Panc1 (cell line): ENCODE results near the gene CSE1L. TPM values are rescaled to one million over a fixed set of nuclear protein-coding genes. Genes with fewer than 3 reads are reported as not detected.

ENCODE experiments used
- ATAC-seq: fragments of 200-7000 bp; cut with Tn5 transposase; 2 replicates; pipeline ENCODE4 v1.9.1; 2020; ENCODE audit warnings: mild to moderate bottlenecking, moderate library complexity
- Bru-seq: library from RNA; stranded (reverse); fragments of 400-500 nt; gene quantifications from one replicate; lab custom pipeline; 2021; lab: Mats Ljungman, UMichigan
- BruChase-seq, 2 experiments: library from RNA; stranded (reverse); fragments of 400-500 nt; gene quantifications; one replicate each; lab custom pipeline; 2021; lab: Mats Ljungman, UMichigan
- BruUV-seq: library from RNA; stranded (reverse); fragments of 400-500 nt; replicated peaks from 2 replicates; lab custom pipeline; 2021; lab: Mats Ljungman, UMichigan
- CTCF ChIA-PET: fragments of 300-600 bp; sonication (Branson Sonifier 250); formaldehyde crosslinking; loops from one replicate; lab custom pipeline; 2022; ENCODE audit warnings: antibody characterized with exemption; lab: Charles Lee
- POLR2A ChIA-PET: fragments of 300-600 bp; sonication (Branson Sonifier 250); formaldehyde crosslinking; loops from one replicate; lab custom pipeline; 2022; ENCODE audit warnings: antibody characterized with exemption; lab: Charles Lee
- DNase-seq: peaks from one replicate; pipeline ENCODE4 v3.0.0-alpha.2; 2010; ENCODE audit warnings: low read depth, low spot score
- H3K27ac ChIP-seq: 2 replicates; pipeline ENCODE4 v1.5.1; 2011; ENCODE audit warnings: mild to moderate bottlenecking, low read length, inconsistent platforms
- H3K27me3 ChIP-seq: fragments of 200-500 bp; sonication (Bioruptor generic); 2 replicates; pipeline ENCODE4 v1.6.0; 2014; ENCODE audit warnings: low read length, inconsistent platforms; ENCODE audit not compliant: control insufficient read depth, insufficient read depth
- H3K36me3 ChIP-seq: fragments of 200-500 bp; sonication (Bioruptor generic); 2 replicates; pipeline ENCODE4 v1.5.1; 2014; ENCODE audit warnings: inconsistent platforms, mild to moderate bottlenecking, low read length, moderate library complexity; ENCODE audit not compliant: control insufficient read depth, insufficient read depth
- H3K4me1 ChIP-seq: 2 replicates; pipeline ENCODE4 v1.5.1; 2011; ENCODE audit warnings: inconsistent platforms, mild to moderate bottlenecking, low read length, moderate library complexity; ENCODE audit not compliant: control insufficient read depth, insufficient read depth
- H3K4me3 ChIP-seq, 2 experiments: 2 replicates each; pipeline ENCODE4 v1.5.1; 2011 to 2012; ENCODE audit warnings: low read depth in 2 of 2, low read length in 2 of 2, mild to moderate bottlenecking in 2 of 2, inconsistent platforms in 1 of 2, moderate library complexity in 1 of 2
- H3K9me3 ChIP-seq: fragments of 200-500 bp; sonication (Bioruptor generic); 2 replicates; pipeline ENCODE4 v1.5.1; 2014; ENCODE audit warnings: low read depth, mild to moderate bottlenecking, inconsistent platforms, low read length, moderate library complexity; ENCODE audit not compliant: control insufficient read depth, insufficient read depth
- POLR2AphosphoS5 ChIP-seq: IDR thresholded peaks from 2 replicates; pipeline ENCODE4 v1.6.1; 2012; ENCODE audit warnings: mild to moderate bottlenecking, low read depth, low read length, moderate library complexity
- REST ChIP-seq, 2 experiments: IDR thresholded peaks; 2 replicates each; pipeline ENCODE4 v1.6.1; 2011 to 2012; ENCODE audit warnings: low read depth in 2 of 2, control low read depth in 1 of 2, low read length in 1 of 2, mild to moderate bottlenecking in 1 of 2, moderate library complexity in 1 of 2; ENCODE audit not compliant: insufficient read depth in 1 of 2
- SIN3A ChIP-seq: IDR thresholded peaks from 2 replicates; pipeline ENCODE4 v1.6.1; 2012; ENCODE audit warnings: low read depth, mild to moderate bottlenecking, low read length, moderate library complexity, borderline replicate concordance; ENCODE audit not compliant: insufficient read depth
- TCF7L2 ChIP-seq: IDR thresholded peaks from 2 replicates; pipeline ENCODE4 v1.6.1; 2011; ENCODE audit warnings: mild to moderate bottlenecking, low read depth, low read length, inconsistent platforms
- in situ Hi-C: cut with HindIII; loops from 2 replicates; pipeline ENCODE4 v1.10.0; 2016; ENCODE audit warnings: low sequenced_read_pairs, low pct_unique_long_range_greater_than_20kb
- intact Hi-C: fragments of 100-400 bp; cut with micrococcal nuclease; formaldehyde crosslinking; loops from one replicate; pipeline ENCODE4 v1.10.0; 2022; ENCODE audit not compliant: unreplicated experiment
- long read RNA-seq: library from polyadenylated mRNA; unstranded; transcript quantifications from one replicate; pipeline ENCODE4 v2.0.0, GENCODE V29; 2021; ENCODE audit not compliant: unreplicated experiment
- polyA plus RNA-seq: library from polyadenylated mRNA; unstranded; fragments of >200 nt; gene quantifications from one replicate; pipeline ENCODE4 v1.2.1, GENCODE V29; 2012; ENCODE audit warnings: missing spikeins; ENCODE audit not compliant: insufficient read length
- total RNA-seq: library from RNA; stranded (reverse); gene quantifications from one replicate; pipeline ENCODE4 v1.2.1, GENCODE V29; 2021; ENCODE audit not compliant: unreplicated experiment
- TF ChIP-seq, protein P1 (sequence below): fragments of 450-650 bp; IDR thresholded peaks from 2 replicates; pipeline ENCODE4 v1.5.1; 2017; ENCODE audit warnings: mild to moderate bottlenecking

CSE1L gene, protein sequence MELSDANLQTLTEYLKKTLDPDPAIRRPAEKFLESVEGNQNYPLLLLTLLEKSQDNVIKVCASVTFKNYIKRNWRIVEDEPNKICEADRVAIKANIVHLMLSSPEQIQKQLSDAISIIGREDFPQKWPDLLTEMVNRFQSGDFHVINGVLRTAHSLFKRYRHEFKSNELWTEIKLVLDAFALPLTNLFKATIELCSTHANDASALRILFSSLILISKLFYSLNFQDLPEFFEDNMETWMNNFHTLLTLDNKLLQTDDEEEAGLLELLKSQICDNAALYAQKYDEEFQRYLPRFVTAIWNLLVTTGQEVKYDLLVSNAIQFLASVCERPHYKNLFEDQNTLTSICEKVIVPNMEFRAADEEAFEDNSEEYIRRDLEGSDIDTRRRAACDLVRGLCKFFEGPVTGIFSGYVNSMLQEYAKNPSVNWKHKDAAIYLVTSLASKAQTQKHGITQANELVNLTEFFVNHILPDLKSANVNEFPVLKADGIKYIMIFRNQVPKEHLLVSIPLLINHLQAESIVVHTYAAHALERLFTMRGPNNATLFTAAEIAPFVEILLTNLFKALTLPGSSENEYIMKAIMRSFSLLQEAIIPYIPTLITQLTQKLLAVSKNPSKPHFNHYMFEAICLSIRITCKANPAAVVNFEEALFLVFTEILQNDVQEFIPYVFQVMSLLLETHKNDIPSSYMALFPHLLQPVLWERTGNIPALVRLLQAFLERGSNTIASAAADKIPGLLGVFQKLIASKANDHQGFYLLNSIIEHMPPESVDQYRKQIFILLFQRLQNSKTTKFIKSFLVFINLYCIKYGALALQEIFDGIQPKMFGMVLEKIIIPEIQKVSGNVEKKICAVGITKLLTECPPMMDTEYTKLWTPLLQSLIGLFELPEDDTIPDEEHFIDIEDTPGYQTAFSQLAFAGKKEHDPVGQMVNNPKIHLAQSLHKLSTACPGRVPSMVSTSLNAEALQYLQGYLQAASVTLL
- total RNA-seq = 133 TPM
- polyA plus RNA-seq = 42.3 TPM
- Bru-seq, nascent RNA = percentile 95 among the genes with signal in this experiment
- percentile 93 among the genes with signal in this experiment for BruChase-seq, experiment 1, labeled RNA remaining after a 2-hour chase
- percentile 96 among the genes with signal in this experiment for BruChase-seq, experiment 2, labeled RNA remaining after a 6-hour chase
- long read RNA-seq, transcript CSE1L-202 (24 exons, 3,459 nt) = minor isoform, 14 of 205 reads
- long read RNA-seq, transcript CSE1L-201 (25 exons, 3,553 nt) = major isoform, 124 of 205 reads
- long read RNA-seq, partial matches to known transcripts = 40 of 205 reads
- long read RNA-seq, other reads (novel, unspliced or antisense) = 27 of 205 reads

DNA sequence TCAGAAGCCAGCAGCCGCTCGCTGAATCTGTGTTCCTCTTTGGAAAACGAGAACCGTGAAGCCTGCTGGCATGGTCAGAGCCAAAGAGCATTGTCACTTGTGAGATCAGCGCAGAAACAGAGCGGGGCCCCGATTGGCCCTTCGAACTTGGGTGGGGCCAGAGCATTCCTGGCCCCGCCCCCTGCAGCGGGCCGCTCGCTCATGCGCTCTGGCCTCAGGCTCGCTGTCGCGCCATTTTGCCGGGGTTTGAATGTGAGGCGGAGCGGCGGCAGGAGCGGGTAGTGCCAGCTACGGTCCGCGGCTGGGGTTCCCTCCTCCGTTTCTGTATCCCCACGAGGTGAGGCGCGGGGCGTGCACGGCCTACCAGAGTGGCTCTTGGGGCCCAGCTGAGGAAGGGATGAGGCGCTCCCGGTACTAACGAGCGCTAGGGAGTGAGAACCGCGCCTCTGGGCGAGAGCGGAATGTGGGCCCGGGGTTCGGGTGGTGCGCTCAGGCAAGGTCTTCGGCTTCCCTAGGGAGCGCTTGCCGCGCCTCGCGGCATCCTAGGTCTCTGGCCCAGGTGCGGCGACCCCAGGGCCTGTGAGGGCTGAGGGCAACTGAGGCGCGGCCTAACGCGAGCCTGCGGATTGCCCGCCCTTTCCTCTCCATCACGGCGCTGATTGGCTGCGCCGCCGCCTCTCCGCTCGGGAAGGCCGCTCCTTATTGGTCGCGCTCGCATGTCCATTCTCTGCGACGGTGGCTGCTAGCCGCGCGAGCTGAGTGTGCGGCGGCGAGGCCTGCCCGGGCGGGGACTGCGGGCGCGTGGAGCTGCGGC is at the start of gene CSE1L:
TSS of gene CSE1L (plus strand) at position 226 of the 814 bp plus-strand sequence. CDS start 12,152 bp downstream, outside the sequence.
- peak within 1 kb of the TSS; percentile 93 for H3K27ac ChIP-seq
- H3K4me1 ChIP-seq = peaks cover 9% of the 10 kb centered on the region
- H3K27me3 ChIP-seq = no peaks in the 10 kb centered on the region
- DNase-seq (peak; percentile 67), ATAC-seq (peak; percentile 96)
- intact Hi-C loops = no loop called here
- H3K9me3 ChIP-seq = no peaks in the 10 kb centered on the region
- TF ChIP-seq, protein P1, sequence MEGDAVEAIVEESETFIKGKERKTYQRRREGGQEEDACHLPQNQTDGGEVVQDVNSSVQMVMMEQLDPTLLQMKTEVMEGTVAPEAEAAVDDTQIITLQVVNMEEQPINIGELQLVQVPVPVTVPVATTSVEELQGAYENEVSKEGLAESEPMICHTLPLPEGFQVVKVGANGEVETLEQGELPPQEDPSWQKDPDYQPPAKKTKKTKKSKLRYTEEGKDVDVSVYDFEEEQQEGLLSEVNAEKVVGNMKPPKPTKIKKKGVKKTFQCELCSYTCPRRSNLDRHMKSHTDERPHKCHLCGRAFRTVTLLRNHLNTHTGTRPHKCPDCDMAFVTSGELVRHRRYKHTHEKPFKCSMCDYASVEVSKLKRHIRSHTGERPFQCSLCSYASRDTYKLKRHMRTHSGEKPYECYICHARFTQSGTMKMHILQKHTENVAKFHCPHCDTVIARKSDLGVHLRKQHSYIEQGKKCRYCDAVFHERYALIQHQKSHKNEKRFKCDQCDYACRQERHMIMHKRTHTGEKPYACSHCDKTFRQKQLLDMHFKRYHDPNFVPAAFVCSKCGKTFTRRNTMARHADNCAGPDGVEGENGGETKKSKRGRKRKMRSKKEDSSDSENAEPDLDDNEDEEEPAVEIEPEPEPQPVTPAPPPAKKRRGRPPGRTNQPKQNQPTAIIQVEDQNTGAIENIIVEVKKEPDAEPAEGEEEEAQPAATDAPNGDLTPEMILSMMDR = no peak
- TF ChIP-seq SIN3A = 0 out of 2 replicates have a peak, but pooled peaks have one; percentile 47
- no peak for TF ChIP-seq TCF7L2
- peak; percentile 92 for TF ChIP-seq POLR2AphosphoS5
- no peak for TF ChIP-seq REST (IDR thresholded peaks at IDR 0.05; ENCODE audit: insufficient read depth in 1 of 2, low read depth in 2 of 2, low read length in 1 of 2)
- BruUV-seq = no TSS peak
- ChIA-PET CTCF (no interaction called here), POLR2A (interaction anchor here (0.6 kb wide), 1 partner anchor 32 kb away, joined by 4 read pairs; no protein-coding TSS in a partner anchor)
- no peaks in the 10 kb centered on the region for H3K36me3 ChIP-seq
- H3K4me3 ChIP-seq = peak within 1 kb of the TSS; percentile 71 to 99
- in situ Hi-C loops = no loop called here
